HCT116 (cell line): Measurements from ENCODE around the gene FBXO47. TPM values are rescaled to one million over a fixed set of nuclear protein-coding genes. Genes with fewer than 3 reads are reported as not detected.

Source experiments
- ATAC-seq: fragments of 200-7000 bp; cut with Tn5 transposase; 2 replicates; pipeline ENCODE4 v1.9.1; 2020; ENCODE audit warnings: mild to moderate bottlenecking, moderate library complexity
- BruUV-seq: library from RNA; stranded (reverse); fragments of 400-500 nt; replicated peaks from 2 replicates; lab custom pipeline; 2021; lab: Mats Ljungman, UMichigan
- CTCF ChIA-PET: fragments of 300-600 bp; sonication (Branson Sonifier 250); formaldehyde crosslinking; loops from one replicate; lab custom pipeline; 2021; ENCODE audit warnings: antibody characterized with exemption; lab: Charles Lee
- POLR2A ChIA-PET: fragments of 300-600, 350-600 bp; sonication (Branson Sonifier 250); formaldehyde crosslinking; loops from one replicate; lab custom pipeline; 2021; ENCODE audit warnings: antibody characterized with exemption; lab: Charles Lee
- RAD21 ChIA-PET, 2 experiments: fragments of 300-600 bp; sonication (Branson Sonifier 250); formaldehyde crosslinking; loops; one replicate each; lab custom pipeline; 2023; ENCODE audit warnings: low total read pairs in 2 of 2; ENCODE audit not compliant: uncharacterized antibody in 2 of 2, unreplicated experiment in 2 of 2, low non-redundant PET in 1 of 2; lab: Charles Lee
- DNase-seq: peaks from one replicate; pipeline ENCODE4 v3.0.0-alpha.2; 2010; ENCODE audit warnings: low read depth, low spot score
- H2AFZ ChIP-seq: fragments of 200-600 bp; shearing (Covaris generic), sonication (generic); 2 replicates; pipeline ENCODE4 v1.6.1; 2017; ENCODE audit warnings: low read depth, mixed run types, mixed read lengths, antibody characterized with exemption, low read length; ENCODE audit not compliant: poor library complexity, severe bottlenecking
- H3K27ac ChIP-seq: 2 replicates; pipeline ENCODE4 v1.5.1; 2012; ENCODE audit warnings: low read depth, low read length
- H3K27me3 ChIP-seq: fragments of 200-600 bp; sonication (generic); 2 replicates; pipeline ENCODE4 v1.6.1; 2016; ENCODE audit warnings: mixed run types, low read length, mixed read lengths; ENCODE audit not compliant: insufficient read depth
- H3K36me3 ChIP-seq, 2 experiments: fragments of 200-500 bp in 1 of 2; fragments of 200-600 bp in 1 of 2; sonication (Bioruptor generic) in 1 of 2; sonication (generic) in 1 of 2; 2 replicates each; pipeline versions ENCODE4 v1.5.1 to v1.6.1; 2014 to 2016; ENCODE audit warnings: low read length in 2 of 2, inconsistent platforms in 1 of 2, mixed read lengths in 1 of 2, mixed run types in 1 of 2; ENCODE audit not compliant: insufficient read depth in 2 of 2, control insufficient read depth in 1 of 2
- H3K4me1 ChIP-seq, 2 experiments: fragments of 200-600 bp in 1 of 2; sonication (generic) in 1 of 2; 2 replicates each; pipeline versions ENCODE4 v1.5.1 to v1.6.1; 2012 to 2017; ENCODE audit warnings: low read length in 2 of 2, inconsistent platforms in 1 of 2, mild to moderate bottlenecking in 1 of 2, mixed read lengths in 1 of 2, mixed run types in 1 of 2, moderate library complexity in 1 of 2; ENCODE audit not compliant: insufficient read depth in 2 of 2, control insufficient read depth in 1 of 2
- H3K4me2 ChIP-seq: fragments of 200-600 bp; sonication (generic); 2 replicates; pipeline ENCODE4 v1.6.1; 2017; ENCODE audit warnings: mixed run types, low read length, mixed read lengths
- H3K4me3 ChIP-seq, 2 experiments: fragments of 200-600 bp in 1 of 2; sonication (generic) in 1 of 2; replicated peaks in 1 of 2; 2 replicates each; pipeline ENCODE4 v1.5.1; 2011 to 2016; ENCODE audit warnings: low read length in 2 of 2, control low read depth in 1 of 2, low read depth in 1 of 2, mild to moderate bottlenecking in 1 of 2, mixed read lengths in 1 of 2, mixed run types in 1 of 2
- H3K79me2 ChIP-seq: fragments of 200-600 bp; sonication (generic); 2 replicates; pipeline ENCODE4 v1.6.1; 2017; ENCODE audit warnings: mild to moderate bottlenecking, mixed run types, low read length, moderate library complexity, mixed read lengths; ENCODE audit not compliant: insufficient read depth
- H3K9ac ChIP-seq: fragments of 200-600 bp; sonication (generic); 2 replicates; pipeline ENCODE4 v1.6.1; 2016; ENCODE audit warnings: low read length, mixed read lengths
- H3K9me2 ChIP-seq: fragments of 200-600 bp; sonication (generic), shearing (Covaris generic); 2 replicates; pipeline ENCODE4 v1.6.1; 2017; ENCODE audit warnings: mixed run types, mild to moderate bottlenecking, moderate library complexity; ENCODE audit not compliant: insufficient read depth
- H3K9me3 ChIP-seq, 2 experiments: fragments of 200-500 bp in 1 of 2; fragments of 200-600 bp in 1 of 2; sonication (Bioruptor generic) in 1 of 2; sonication (generic) in 1 of 2; 2 replicates each; pipeline ENCODE4 v1.6.1; 2014 to 2017; ENCODE audit warnings: low read length in 2 of 2, mixed read lengths in 2 of 2, inconsistent platforms in 1 of 2, low read depth in 1 of 2, mild to moderate bottlenecking in 1 of 2, mixed run types in 1 of 2, moderate library complexity in 1 of 2; ENCODE audit not compliant: control insufficient read depth in 1 of 2, insufficient read depth in 1 of 2
- H4K20me1 ChIP-seq: fragments of 200-600 bp; sonication (generic), shearing (Covaris generic); 2 replicates; pipeline ENCODE4 v1.6.1; 2017; ENCODE audit warnings: mixed run types, mild to moderate bottlenecking, moderate library complexity; ENCODE audit not compliant: insufficient read depth
- EZH2 ChIP-seq: fragments of 200-600 bp; sonication (generic); IDR thresholded peaks from 2 replicates; pipeline ENCODE4 v1.6.1; 2017; ENCODE audit warnings: antibody characterized with exemption, mixed run types
- JUND ChIP-seq: IDR thresholded peaks from 2 replicates; pipeline ENCODE4 v1.6.1; 2012
- RAD21 ChIP-seq: IDR thresholded peaks from 2 replicates; pipeline ENCODE4 v1.6.1; 2012; ENCODE audit warnings: low read depth, mild to moderate bottlenecking
- YY1 ChIP-seq: IDR thresholded peaks from 2 replicates; pipeline ENCODE4 v1.6.1; 2011; ENCODE audit warnings: low read length, low read depth, moderate library complexity, mild to moderate bottlenecking; ENCODE audit not compliant: insufficient replicate concordance; ENCODE audit errors: extremely low read depth
- intact Hi-C: fragments of 100-400 bp; cut with micrococcal nuclease; formaldehyde crosslinking; loops from 2 replicates; pipeline ENCODE4 v1.10.0; 2022
- total RNA-seq: library from RNA; stranded (reverse); gene quantifications from one replicate; pipeline ENCODE4 v1.2.1, GENCODE V29; 2021; ENCODE audit not compliant: unreplicated experiment
- TF ChIP-seq, protein P1 (sequence below): IDR thresholded peaks from 2 replicates; pipeline ENCODE4 v1.6.1; 2012

Gene FBXO47
- total RNA-seq, 1 experiment from 2014 or later: not detected

DNA sequence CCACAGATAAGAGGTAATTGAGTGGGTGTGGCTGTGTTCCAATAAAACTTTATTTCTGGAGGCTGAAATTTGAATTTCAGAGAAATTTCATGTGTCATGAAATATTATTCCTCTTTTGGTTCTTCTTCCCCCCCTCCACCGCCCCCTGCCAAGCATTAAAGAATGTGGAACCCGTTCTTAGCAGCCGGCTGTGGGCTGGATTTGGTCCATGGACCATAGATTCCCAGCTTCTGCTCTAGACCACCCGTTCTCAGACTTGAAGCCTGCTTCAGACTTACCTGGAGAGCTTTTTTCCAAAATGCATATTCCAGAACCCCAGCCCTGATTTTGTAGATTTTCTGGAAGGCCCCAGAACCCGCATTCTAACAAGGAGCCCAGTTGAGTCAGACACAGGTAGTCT is 56.9 kb downstream of the FBXO47 start (continued):
- no peak for TF ChIP-seq RAD21
- TF ChIP-seq, protein P1, sequence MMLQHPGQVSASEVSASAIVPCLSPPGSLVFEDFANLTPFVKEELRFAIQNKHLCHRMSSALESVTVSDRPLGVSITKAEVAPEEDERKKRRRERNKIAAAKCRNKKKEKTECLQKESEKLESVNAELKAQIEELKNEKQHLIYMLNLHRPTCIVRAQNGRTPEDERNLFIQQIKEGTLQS: no peak
- no peak for TF ChIP-seq YY1
- no peak for TF ChIP-seq EZH2

DNA sequence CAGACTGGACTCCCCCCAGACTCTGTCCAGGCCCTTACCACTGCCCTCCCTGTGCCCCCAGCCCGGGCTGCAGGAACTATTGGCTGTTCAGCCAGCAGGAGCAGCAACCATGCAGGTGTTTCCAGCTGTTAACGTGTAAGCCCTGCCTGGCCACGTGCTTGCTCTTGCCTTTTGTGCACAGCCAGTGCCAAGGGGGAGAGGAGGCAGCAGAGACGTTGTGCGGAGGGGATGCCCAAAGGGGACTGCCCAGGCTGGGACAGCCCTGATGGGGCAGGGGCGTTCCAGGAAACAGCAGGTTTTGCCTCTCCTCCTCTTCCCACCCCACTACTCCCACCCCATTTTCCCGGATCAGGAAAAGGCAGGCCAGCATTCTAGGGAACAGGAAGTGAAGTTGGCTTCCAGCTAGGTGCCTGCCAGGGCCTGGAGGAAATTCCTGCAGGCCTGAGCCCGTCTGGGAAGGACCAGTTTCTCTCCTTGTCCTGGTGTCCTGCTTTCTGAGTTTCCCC is 58.5 kb downstream of the FBXO47 start:
- no peak for TF ChIP-seq JUND
- TF ChIP-seq, protein P1: no peak
- peaks cover 55% of the 10 kb centered on the region for H3K79me2 ChIP-seq
- no peaks in the 10 kb centered on the region for H4K20me1 ChIP-seq
- no peaks in the 10 kb centered on the region for H3K9me2 ChIP-seq
- peaks cover 2 to 14% of the 10 kb centered on the region in 2 experiments; a peak in 3 of 4 replicates for H3K36me3 ChIP-seq
- DNase-seq (no peak), ATAC-seq (no peak)
- BruUV-seq: no TSS peak
- no peaks in the 10 kb centered on the region for H3K9me3 ChIP-seq
- H3K4me1 ChIP-seq: no peaks in the 10 kb centered on the region
- no peaks in the 10 kb centered on the region for H3K27me3 ChIP-seq
- ChIA-PET POLR2A (no interaction called here), RAD21 (interaction anchor here in 1 of 2 experiments (0.6 kb wide), 1 partner anchor 53 kb away, joined by 8 read pairs; no protein-coding TSS in a partner anchor), CTCF (no interaction called here)
- no peak overlapping the region for H3K4me2 ChIP-seq
- H2AFZ ChIP-seq: no peak overlapping the region
- H3K4me3 ChIP-seq: no peak overlapping the region
- no peak overlapping the region; the same call in 1 of the 2 replicates for H3K27ac ChIP-seq
- H3K9ac ChIP-seq: no peak overlapping the region
- intact Hi-C loops: no loop called here
